ENCODE results near the gene CYFIP1. TPM values are rescaled to one million over a fixed set of nuclear protein-coding genes. Genes with fewer than 3 reads are reported as not detected.
A peak's percentile ranks its signal among the peaks of the same experiment; 100 is the strongest.

Gene CYFIP1
- total RNA-seq, 1 experiment from 2014 or later, result 112 TPM

- peaks cover 3% of the 10 kb centered on the region for H3K4me1 ChIP-seq (ENCODE audit: insufficient read depth, low read length, poor library complexity, severe bottlenecking)
- ChIA-PET CTCF (no interaction called here), POLR2A (ENCODE audit: low non-redundant PET) (no interaction called here)
- H3K9me3 ChIP-seq (ENCODE audit: low read depth, low read length, poor library complexity, severe bottlenecking), result no peaks in the 10 kb centered on the region
- H3K27ac ChIP-seq (ENCODE audit: low read depth, low read length, poor library complexity, severe bottlenecking), result peak overlapping the region; percentile 56
- H3K4me3 ChIP-seq (ENCODE audit: low read depth, low read length, poor library complexity, severe bottlenecking), result no peak overlapping the region
- BruUV-seq (replicated peaks), result no TSS peak
- intact Hi-C loops (cut with micrococcal nuclease; ENCODE audit: unreplicated experiment), result loop anchor here (5.0 kb wide), 2 partner anchors 34 to 36 kb away; partner anchors contain the start of gene NIPA2
- no peaks in the 10 kb centered on the region for H3K27me3 ChIP-seq (replicated peaks; ENCODE audit: insufficient read depth, low read depth, low read length, poor library complexity)
- TF ChIP-seq, protein P1, sequence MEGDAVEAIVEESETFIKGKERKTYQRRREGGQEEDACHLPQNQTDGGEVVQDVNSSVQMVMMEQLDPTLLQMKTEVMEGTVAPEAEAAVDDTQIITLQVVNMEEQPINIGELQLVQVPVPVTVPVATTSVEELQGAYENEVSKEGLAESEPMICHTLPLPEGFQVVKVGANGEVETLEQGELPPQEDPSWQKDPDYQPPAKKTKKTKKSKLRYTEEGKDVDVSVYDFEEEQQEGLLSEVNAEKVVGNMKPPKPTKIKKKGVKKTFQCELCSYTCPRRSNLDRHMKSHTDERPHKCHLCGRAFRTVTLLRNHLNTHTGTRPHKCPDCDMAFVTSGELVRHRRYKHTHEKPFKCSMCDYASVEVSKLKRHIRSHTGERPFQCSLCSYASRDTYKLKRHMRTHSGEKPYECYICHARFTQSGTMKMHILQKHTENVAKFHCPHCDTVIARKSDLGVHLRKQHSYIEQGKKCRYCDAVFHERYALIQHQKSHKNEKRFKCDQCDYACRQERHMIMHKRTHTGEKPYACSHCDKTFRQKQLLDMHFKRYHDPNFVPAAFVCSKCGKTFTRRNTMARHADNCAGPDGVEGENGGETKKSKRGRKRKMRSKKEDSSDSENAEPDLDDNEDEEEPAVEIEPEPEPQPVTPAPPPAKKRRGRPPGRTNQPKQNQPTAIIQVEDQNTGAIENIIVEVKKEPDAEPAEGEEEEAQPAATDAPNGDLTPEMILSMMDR (conservative IDR thresholded peaks at IDR 0.05; ENCODE audit: low read depth, low read length), result no peak
- TF ChIP-seq EZH2 (IDR thresholded peaks at IDR 0.05; ENCODE audit: borderline replicate concordance, low read depth, low read length, poor library complexity, severe bottlenecking), result no peak
- H3K36me3 ChIP-seq (ENCODE audit: insufficient read depth, low read length, poor library complexity, severe bottlenecking), result peaks cover 55% of the 10 kb centered on the region
- DNase-seq (ENCODE audit: low spot score), result peak; percentile 85
Observed at GRCh38 chr15:22872936-22873701, 107.0 kb downstream of the CYFIP1 start.

GRCh38 chr15:22871481-22872086, 108.6 kb downstream of the CYFIP1 start:
- CTCF ChIA-PET, result no interaction called here

DNA sequence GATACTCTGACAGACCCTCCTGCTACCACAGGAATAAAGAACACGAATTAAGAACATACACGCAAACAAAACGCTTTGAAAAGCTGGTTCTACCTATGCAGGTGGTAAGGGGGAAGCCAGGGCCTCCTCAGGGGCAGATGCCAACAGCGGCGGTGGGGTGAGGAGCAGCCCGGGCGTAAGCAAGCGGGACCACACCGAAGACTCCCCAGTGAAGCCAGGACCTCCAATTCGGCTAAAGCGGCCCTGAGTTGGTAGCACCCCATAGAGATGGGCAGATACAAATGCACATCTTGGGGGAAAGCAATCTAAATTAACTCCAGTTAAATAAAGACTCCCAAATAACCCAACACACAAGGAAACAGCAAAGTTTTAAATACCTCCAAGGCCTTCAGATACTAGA, 109.3 kb downstream of the CYFIP1 start:
- no peak overlapping the region for H3K4me3 ChIP-seq (ENCODE audit: low read depth, low read length, poor library complexity, severe bottlenecking)
- no peak for DNase-seq (ENCODE audit: low spot score)
- POLR2A ChIA-PET (ENCODE audit: low non-redundant PET), result no interaction called here
- no peaks in the 10 kb centered on the region for H3K9me3 ChIP-seq (ENCODE audit: low read depth, low read length, poor library complexity, severe bottlenecking)
- no peak for TF ChIP-seq EZH2 (IDR thresholded peaks at IDR 0.05; ENCODE audit: borderline replicate concordance, low read depth, low read length, poor library complexity, severe bottlenecking)
- TF ChIP-seq, protein P1 (conservative IDR thresholded peaks at IDR 0.05; ENCODE audit: low read depth, low read length), result no peak
- H3K27me3 ChIP-seq (replicated peaks; ENCODE audit: insufficient read depth, low read depth, low read length, poor library complexity), result no peaks in the 10 kb centered on the region
- H3K4me1 ChIP-seq (ENCODE audit: insufficient read depth, low read length, poor library complexity, severe bottlenecking), result peaks cover 3% of the 10 kb centered on the region
- H3K27ac ChIP-seq (ENCODE audit: low read depth, low read length, poor library complexity, severe bottlenecking), result no peak overlapping the region
- BruUV-seq (replicated peaks), result no TSS peak
- intact Hi-C loops (cut with micrococcal nuclease; ENCODE audit: unreplicated experiment), result loop anchor here (5.0 kb wide), 2 partner anchors 34 to 36 kb away; partner anchors contain the start of gene NIPA2
- H3K36me3 ChIP-seq (ENCODE audit: insufficient read depth, low read length, poor library complexity, severe bottlenecking), result peaks cover 65% of the 10 kb centered on the region
- CTCF ChIA-PET, result no interaction called here

More at GRCh38 chr15:22871481-22872086, 108.6 kb downstream of the CYFIP1 start:
- no peaks in the 10 kb centered on the region for H3K27me3 ChIP-seq (replicated peaks; ENCODE audit: insufficient read depth, low read depth, low read length, poor library complexity)
- no TSS peak for BruUV-seq (replicated peaks)
- TF ChIP-seq EZH2 (IDR thresholded peaks at IDR 0.05; ENCODE audit: borderline replicate concordance, low read depth, low read length, poor library complexity, severe bottlenecking), result no peak
- TF ChIP-seq, protein P1 (conservative IDR thresholded peaks at IDR 0.05; ENCODE audit: low read depth, low read length), result no peak
- no peaks in the 10 kb centered on the region for H3K9me3 ChIP-seq (ENCODE audit: low read depth, low read length, poor library complexity, severe bottlenecking)
- no peak for DNase-seq (ENCODE audit: low spot score)
- no peak overlapping the region for H3K27ac ChIP-seq (ENCODE audit: low read depth, low read length, poor library complexity, severe bottlenecking)
- H3K36me3 ChIP-seq (ENCODE audit: insufficient read depth, low read length, poor library complexity, severe bottlenecking), result peaks cover 58% of the 10 kb centered on the region
- POLR2A ChIA-PET (ENCODE audit: low non-redundant PET), result no interaction called here
- intact Hi-C loops (cut with micrococcal nuclease; ENCODE audit: unreplicated experiment), result loop anchor here (5.0 kb wide), 2 partner anchors 34 to 36 kb away; partner anchors contain the start of gene NIPA2
- H3K4me3 ChIP-seq (ENCODE audit: low read depth, low read length, poor library complexity, severe bottlenecking), result no peak overlapping the region
- H3K4me1 ChIP-seq (ENCODE audit: insufficient read depth, low read length, poor library complexity, severe bottlenecking), result peaks cover 3% of the 10 kb centered on the region
